Suprapubic skin (tissue), 4 donors: ENCODE results near the gene RCBTB2. TPM values are rescaled to one million over a fixed set of nuclear protein-coding genes. Genes with fewer than 3 reads are reported as not detected.

ENCODE experiments used
- DNase-seq, 2 donors: peaks; one replicate each; pipeline ENCODE4 v3.0.0-alpha.2; 2019; ENCODE audit warnings: low spot score in 2 of 2
- H3K27ac ChIP-seq: fragments of 200-600 bp; sonication (generic); one replicate; pipeline ENCODE4 v1.5.1; 2019
- H3K27me3 ChIP-seq: fragments of 200-600 bp; sonication (generic); one replicate; pipeline ENCODE4 v1.5.1; 2019
- H3K36me3 ChIP-seq: fragments of 200-600 bp; sonication (generic); one replicate; pipeline ENCODE4 v1.5.1; 2019
- H3K4me1 ChIP-seq: fragments of 200-600 bp; sonication (generic); one replicate; pipeline ENCODE4 v1.5.1; 2019
- H3K4me3 ChIP-seq: fragments of 200-600 bp; sonication (generic); one replicate; pipeline ENCODE4 v1.5.1; 2019; ENCODE audit warnings: mild to moderate bottlenecking
- H3K9me3 ChIP-seq: fragments of 200-600 bp; sonication (generic); one replicate; pipeline ENCODE4 v1.5.1; 2019
- CTCF ChIP-seq, 2 donors: fragments of 200-600 bp in 1 of 2; fragments of 450-650 bp in 1 of 2; sonication (generic) in 1 of 2; IDR thresholded peaks; one replicate each; pipeline ENCODE4 v1.5.1; 2016 to 2019; ENCODE audit warnings: antibody characterized with exemption in 2 of 2, mild to moderate bottlenecking in 1 of 2, moderate library complexity in 1 of 2
- EP300 ChIP-seq: sonication (generic); formaldehyde crosslinking; IDR thresholded peaks from one replicate; pipeline ENCODE4 v1.6.1; 2017; ENCODE audit warnings: antibody characterized with exemption
- POLR2A ChIP-seq, 2 donors: fragments of 450-650 bp; IDR thresholded peaks; one replicate each; pipeline ENCODE4 v1.6.1; 2017; ENCODE audit warnings: antibody characterized with exemption in 2 of 2, mild to moderate bottlenecking in 2 of 2, moderate library complexity in 2 of 2
- POLR2AphosphoS5 ChIP-seq, 3 donors: sonication (generic); formaldehyde crosslinking; IDR thresholded peaks; one replicate each; pipeline ENCODE4 v1.6.1; 2017; ENCODE audit warnings: antibody characterized with exemption in 3 of 3
- WGBS: methylation state at CpG from one replicate; pipeline ENCODE4 v1.1.5; 2018; 5-methylcytosine and 5-hydroxymethylcytosine counted together
- total RNA-seq, 4 donors: library from RNA; depleted of rRNA; stranded (reverse); fragments of >200 nt; gene quantifications; one replicate each; pipeline ENCODE4 v1.1.0, GENCODE V29; 2016

The RCBTB2 gene
- total RNA-seq, 4 donors from 2014 or later, result 2.9 to 5.8 (median 4.4) TPM

- H3K4me1 ChIP-seq, result peaks cover 46% of the 10 kb centered on the region
- H3K27ac ChIP-seq, result no peak overlapping the region
These were observed 41.3 kb upstream of the RCBTB2 start for GRCh38 chr13:48574041-48574796.

GRCh38 chr13:48573213-48574007 lies 40.5 kb upstream of the RCBTB2 start:
- WGBS, result 74% methylated on average over 7 of the region's 7 CpGs
- TF ChIP-seq POLR2AphosphoS5 (IDR thresholded peaks at IDR 0.05), result no peak
- no peak for TF ChIP-seq CTCF (IDR thresholded peaks at IDR 0.05)
- TF ChIP-seq POLR2A (IDR thresholded peaks at IDR 0.05), result no peak
- TF ChIP-seq EP300, result no peak
- H3K27me3 ChIP-seq, result no peaks in the 10 kb centered on the region
- no peaks in the 10 kb centered on the region for H3K36me3 ChIP-seq
- H3K4me3 ChIP-seq, result no peak overlapping the region
- peaks cover 46% of the 10 kb centered on the region for H3K4me1 ChIP-seq
- no peak for DNase-seq
- H3K9me3 ChIP-seq, result no peaks in the 10 kb centered on the region
- no peak overlapping the region for H3K27ac ChIP-seq

More at GRCh38 chr13:48574041-48574796, 41.3 kb upstream of the RCBTB2 start:
- Histone ChIP-seq H3K4me3 (no peak overlapping the region), H3K27me3 (no peaks in the 10 kb centered on the region), H3K9me3 (no peaks in the 10 kb centered on the region), H3K36me3 (no peaks in the 10 kb centered on the region)
- DNase-seq, result no peak
- TF ChIP-seq POLR2A (IDR thresholded peaks at IDR 0.05), result no peak
- no peak for TF ChIP-seq POLR2AphosphoS5 (IDR thresholded peaks at IDR 0.05)
- no peak for TF ChIP-seq CTCF (IDR thresholded peaks at IDR 0.05)
- no peak for TF ChIP-seq EP300
- WGBS, result 90% methylated on average over 5 of the region's 5 CpGs

GRCh38 chr13:48571126-48571913 lies 38.4 kb upstream of the RCBTB2 start:
- no peak for DNase-seq

GRCh38 chr13:48570216-48570828 lies 37.4 kb upstream of the RCBTB2 start:
- Histone ChIP-seq H3K4me1 (peaks cover 58% of the 10 kb centered on the region), H3K9me3 (no peaks in the 10 kb centered on the region), H3K27me3 (no peaks in the 10 kb centered on the region), H3K36me3 (no peaks in the 10 kb centered on the region), H3K27ac (peak overlapping the region; percentile 34), H3K4me3 (no peak overlapping the region)
- TF ChIP-seq POLR2AphosphoS5 (IDR thresholded peaks at IDR 0.05), result no peak
- TF ChIP-seq CTCF (IDR thresholded peaks at IDR 0.05), result no peak
- TF ChIP-seq EP300, result no peak
- TF ChIP-seq POLR2A (IDR thresholded peaks at IDR 0.05), result no peak
- no peak for DNase-seq
- WGBS, result 89% methylated on average over 8 of the region's 8 CpGs

More at GRCh38 chr13:48571126-48571913, 38.4 kb upstream of the RCBTB2 start:
- no peaks in the 10 kb centered on the region for H3K27me3 ChIP-seq
- peak overlapping the region; percentile 30 for H3K4me3 ChIP-seq
- peaks cover 58% of the 10 kb centered on the region for H3K4me1 ChIP-seq
- no peak for TF ChIP-seq POLR2A (IDR thresholded peaks at IDR 0.05)
- no peak for TF ChIP-seq CTCF (IDR thresholded peaks at IDR 0.05)
- H3K36me3 ChIP-seq, result no peaks in the 10 kb centered on the region
- no peaks in the 10 kb centered on the region for H3K9me3 ChIP-seq
- WGBS, result 18% methylated on average over 9 of the region's 9 CpGs
- H3K27ac ChIP-seq, result peak overlapping the region; percentile 72
